HepG2 (cell line): ENCODE results near the gene CCL3. TPM values are rescaled to one million over a fixed set of nuclear protein-coding genes. Genes with fewer than 3 reads are reported as not detected.
"Not testable (repeated sequence)": the region's sequence is repeated elsewhere in the genome, so short reads cannot be mapped to it uniquely, and the experiment has no call there.

Experiments used
- ATAC-seq: fragments of 200-7000 bp; cut with Tn5 transposase; 3 replicates; pipeline ENCODE4 v1.9.1; 2020; ENCODE audit warnings: mild to moderate bottlenecking, moderate library complexity
- BruUV-seq: library from RNA; stranded (reverse); fragments of 400-500 nt; replicated peaks from 2 replicates; lab custom pipeline; 2021; lab: Mats Ljungman, UMichigan
- CTCF ChIA-PET: fragments of 300-600 bp; formaldehyde crosslinking; extraction: SDS; loops from one replicate; lab custom pipeline; 2021; ENCODE audit warnings: low total read pairs, inconsistent platforms, low intra/inter-chr PET ratio; lab: Yijun Ruan, JAX
- POLR2A ChIA-PET: fragments of 350-600 bp; sonication (Branson Sonifier 250); formaldehyde crosslinking; loops from one replicate; lab custom pipeline; 2020; ENCODE audit warnings: antibody characterized with exemption, inconsistent platforms; lab: Yijun Ruan, JAX
- DNase-seq: peaks from one replicate; pipeline ENCODE4 v3.0.0-alpha.2; 2015; ENCODE audit warnings: low spot score
- FAIRE-seq: peaks from 3 replicates; lab custom pipeline; 2011; peaks lifted over from hg19 to GRCh38; lab: Jason Lieb, UNC
- H2AFZ ChIP-seq: one replicate; pipeline ENCODE4 v1.6.1; 2011; ENCODE audit warnings: low read length, inconsistent platforms
- H3K27ac ChIP-seq: fragments of 300-600 bp; 3 replicates; pipeline ENCODE4 v1.8.0; 2011; ENCODE audit warnings: mixed run types, mild to moderate bottlenecking, mixed read lengths, low read length, inconsistent platforms; ENCODE audit not compliant: insufficient read depth; ENCODE audit errors: extremely low read length
- H3K27me3 ChIP-seq, 2 experiments: fragments of 200-600 bp in 1 of 2; 2 replicates in 1 of 2; 3 replicates in 1 of 2; pipeline versions ENCODE4 v1.6.0 to v1.8.0; 2011; ENCODE audit warnings: low read length in 2 of 2, mild to moderate bottlenecking in 2 of 2, moderate library complexity in 2 of 2, inconsistent platforms in 1 of 2; ENCODE audit not compliant: insufficient read depth in 2 of 2, control insufficient read depth in 1 of 2
- H3K36me3 ChIP-seq, 2 experiments: fragments of 200-600 bp in 1 of 2; replicated peaks in 1 of 2; 2 replicates in 1 of 2; 3 replicates in 1 of 2; pipeline versions ENCODE4 v1.5.1 to v1.8.0; 2011; ENCODE audit warnings: low read length in 2 of 2, inconsistent platforms in 1 of 2; ENCODE audit not compliant: insufficient read depth in 2 of 2, control insufficient read depth in 1 of 2
- H3K4me1 ChIP-seq: 2 replicates; pipeline ENCODE4 v1.5.1; 2012; ENCODE audit warnings: low read length, inconsistent platforms; ENCODE audit not compliant: insufficient read depth
- H3K4me2 ChIP-seq: 2 replicates; pipeline ENCODE4 v1.6.0; 2011; ENCODE audit warnings: low read depth, low read length, inconsistent platforms
- H3K4me3 ChIP-seq, 3 experiments: fragments of 200-600 bp in 1 of 3; sonication (generic), shearing (Covaris generic) in 1 of 3; replicated peaks in 1 of 3; 2 replicates each; pipeline ENCODE4 v1.5.1; 2011 to 2016; ENCODE audit warnings: low read length in 3 of 3, inconsistent platforms in 2 of 3, low read depth in 2 of 3, mild to moderate bottlenecking in 2 of 3, control low read depth in 1 of 3, mixed read lengths in 1 of 3; ENCODE audit not compliant: insufficient read depth in 1 of 3
- H3K79me2 ChIP-seq: one replicate; pipeline ENCODE4 v1.6.1; 2011; ENCODE audit warnings: low read length, inconsistent platforms; ENCODE audit not compliant: insufficient read depth
- H3K9ac ChIP-seq: 2 replicates; pipeline ENCODE4 v1.6.0; 2011; ENCODE audit warnings: mild to moderate bottlenecking, low read depth, low read length, inconsistent platforms; ENCODE audit not compliant: insufficient read depth
- H3K9me3 ChIP-seq: 2 replicates; pipeline ENCODE4 v1.5.1; 2012; ENCODE audit warnings: mild to moderate bottlenecking, low read length
- H4K20me1 ChIP-seq: 2 replicates; pipeline ENCODE4 v1.6.0; 2011; ENCODE audit warnings: inconsistent platforms, mild to moderate bottlenecking, low read length, moderate library complexity; ENCODE audit not compliant: insufficient read depth
- CC2D1A ChIP-seq: sonication (generic); formaldehyde crosslinking; IDR thresholded peaks from 2 replicates; pipeline ENCODE4 v1.8.1; 2023; ENCODE audit warnings: mild to moderate bottlenecking, missing genetic modification reagents
- DRAP1 ChIP-seq: IDR thresholded peaks from 2 replicates; pipeline ENCODE4 v1.6.1; 2016; ENCODE audit warnings: missing genetic modification reagents, missing compliant biosample characterization
- ETS1 ChIP-seq: sonication (generic); formaldehyde crosslinking; IDR thresholded peaks from 2 replicates; pipeline ENCODE4 v1.4.0; 2020; ENCODE audit warnings: missing genetic modification reagents
- FIP1L1 ChIP-seq: fragments of 200-400 bp; formaldehyde crosslinking; IDR thresholded peaks from 2 replicates; pipeline ENCODE4 v1.6.1; 2018; ENCODE audit warnings: low read depth, mild to moderate bottlenecking, low read length, moderate library complexity, borderline replicate concordance; ENCODE audit not compliant: insufficient read depth
- GZF1 ChIP-seq: sonication (generic); formaldehyde crosslinking; IDR thresholded peaks from 2 replicates; pipeline ENCODE4 v1.5.1; 2020; ENCODE audit warnings: mild to moderate bottlenecking, missing genetic modification reagents
- HBP1 ChIP-seq: IDR thresholded peaks from 2 replicates; pipeline ENCODE4 v1.6.1; 2016; ENCODE audit warnings: low read depth, control low read depth
- RNF2 ChIP-seq: fragments of 450-650 bp; conservative IDR thresholded peaks from 2 replicates; pipeline ENCODE4 v1.6.1; 2016; ENCODE audit warnings: low read depth
- ZNF607 ChIP-seq: sonication (generic); formaldehyde crosslinking; IDR thresholded peaks from 2 replicates; pipeline ENCODE4 v1.5.1; 2020; ENCODE audit warnings: missing genetic modification reagents, mild to moderate bottlenecking, borderline replicate concordance
- ZNF773 ChIP-seq: sonication (generic); formaldehyde crosslinking; IDR thresholded peaks from 2 replicates; pipeline ENCODE4 v1.4.0; 2020; ENCODE audit warnings: missing genetic modification reagents, borderline replicate concordance
- ZNF776 ChIP-seq: sonication (generic); formaldehyde crosslinking; IDR thresholded peaks from 2 replicates; pipeline ENCODE4 v1.4.0; 2020; ENCODE audit warnings: mild to moderate bottlenecking, missing genetic modification reagents
- WGBS: methylation state at CpG from one replicate; pipeline ENCODE4 v1.1.6; 2017; ENCODE audit warnings: low lambda C conversion rate; 5-methylcytosine and 5-hydroxymethylcytosine counted together
- in situ Hi-C: cut with HindIII; loops from 2 replicates; pipeline ENCODE4 v1.10.0; 2017; ENCODE audit warnings: low pct_unique_long_range_greater_than_20kb; ENCODE audit not compliant: extremely low pct_ligation_motif_present
- intact Hi-C: fragments of 100-400 bp; cut with micrococcal nuclease; formaldehyde crosslinking; loops from one replicate; pipeline ENCODE4 v1.10.0; 2022; ENCODE audit not compliant: unreplicated experiment
- polyA plus RNA-seq, 8 experiments: library from polyadenylated mRNA; depleted of rRNA in 3 of 8; stranded (reverse) in 7 of 8; unstranded in 1 of 8; fragments of >200 nt; fragmentation: Illumina TruSeq in 4 of 8; extraction: Trizol in 4 of 8; gene quantifications; 2 replicates each; pipeline versions ENCODE4 v1.2.1 to v1.2.3, GENCODE V29; 2011 to 2016; ENCODE audit warnings: low read depth in 4 of 8, missing spikeins in 1 of 8, mixed read lengths in 1 of 8; ENCODE audit not compliant: insufficient read depth in 1 of 8
- total RNA-seq, 5 experiments: library from RNA; depleted of rRNA; stranded (reverse); fragments of >200 nt; fragmentation: Illumina TruSeq; extraction: Trizol; gene quantifications; 2 replicates each; pipeline ENCODE4 v1.2.3, GENCODE V29; 2016; ENCODE audit warnings: low read depth in 1 of 5

CCL3 gene
- total and polyA plus RNA-seq, 2 of the 13 experiments (the other 11 are each of a cell fraction or from before 2014, with no cell fraction given): not detected

- TF ChIP-seq DRAP1 (CRISPR knock-in tag) (no peak), ZNF776 (CRISPR knock-in tag) (no peak), CC2D1A (CRISPR knock-in tag) (no peak), ZNF607 (CRISPR knock-in tag) (no peak)
- TF ChIP-seq, all 625 proteins: peak for 0
Measured at GRCh38 chr17:36089339-36089865, 541 bp downstream of the CCL3 start (continued).

- H4K20me1 ChIP-seq: no peaks in the 10 kb centered on the region
- H3K4me2 ChIP-seq: no peak overlapping the region
- no peak for ATAC-seq
- no peak overlapping the region for H2AFZ ChIP-seq
- no peaks in the 10 kb centered on the region for H3K79me2 ChIP-seq
- in situ Hi-C loops (no loop called here), intact Hi-C loops (no loop called here)
- no TSS peak for BruUV-seq
- no peak overlapping the region for H3K9ac ChIP-seq
- CTCF ChIA-PET: no interaction called here
- no peak for TF ChIP-seq ETS1 (CRISPR knock-in tag)
- TF ChIP-seq GZF1 (CRISPR knock-in tag): no peak
- no peak for TF ChIP-seq ZNF773 (CRISPR knock-in tag)
- no peak for TF ChIP-seq HBP1 (CRISPR knock-in tag)
- TF ChIP-seq RNF2: no peak
- TF ChIP-seq FIP1L1: no peak
- no peaks in the 10 kb centered on the region for H3K27me3 ChIP-seq
- no peaks in the 10 kb centered on the region for H3K9me3 ChIP-seq
- H3K36me3 ChIP-seq: no peaks in the 10 kb centered on the region
- 63% methylated on average over 13 of the region's 14 CpGs for WGBS
- H3K4me3 ChIP-seq: no peak overlapping the region
- no peak for DNase-seq
- FAIRE-seq: no peak
- H3K27ac ChIP-seq: no peak overlapping the region
- POLR2A ChIA-PET: no interaction called here
- no peaks in the 10 kb centered on the region for H3K4me1 ChIP-seq
Measured at GRCh38 chr17:36088670-36089338, 1.1 kb downstream of the CCL3 start.

GRCh38 chr17:36087897-36088572, 1.9 kb downstream of the CCL3 start:
- POLR2A ChIA-PET, BruUV-seq, DNase-seq, H4K20me1 ChIP-seq, H3K4me3 ChIP-seq, FAIRE-seq, H3K27me3 ChIP-seq, ATAC-seq, H3K9ac ChIP-seq, H3K4me2 ChIP-seq, H3K4me1 ChIP-seq, CTCF ChIA-PET, H3K9me3 ChIP-seq, in situ Hi-C loops, H3K27ac ChIP-seq, H2AFZ ChIP-seq, H3K79me2 ChIP-seq, H3K36me3 ChIP-seq, intact Hi-C loops: not testable (repeated sequence)
- 55% methylated on average over 10 of the region's 10 CpGs for WGBS
